Ovary (tissue), 9 donors: ENCODE data around the gene CC2D2A. TPM values are rescaled to one million over a fixed set of nuclear protein-coding genes. Genes with fewer than 3 reads are reported as not detected.

Source experiments
- DNase-seq, 5 donors: peaks; one replicate each; pipeline ENCODE4 v3.0.0-alpha.2; 2019 to 2020
- H3K27ac ChIP-seq, 2 donors: fragments of 200-600 bp; one replicate each; pipeline versions ENCODE4 v1.5.1 to v1.8.0; 2019 to 2022
- H3K27me3 ChIP-seq: fragments of 200-600 bp; one replicate; pipeline ENCODE4 v1.8.0; 2022
- H3K36me3 ChIP-seq: fragments of 200-600 bp; sonication (generic); one replicate; pipeline ENCODE4 v1.5.1; 2019
- H3K4me1 ChIP-seq: one replicate; pipeline ENCODE4 v1.8.1; 2013; ENCODE audit warnings: mild to moderate bottlenecking, moderate library complexity; ENCODE audit not compliant: insufficient read depth
- H3K4me3 ChIP-seq: fragments of 200-600 bp; sonication (generic); one replicate; pipeline ENCODE4 v1.5.1; 2017
- H3K9me3 ChIP-seq, 2 donors: fragments of 200-600 bp in 1 of 2; sonication (generic) in 1 of 2; one replicate each; pipeline versions ENCODE4 v1.5.1 to v1.8.1; 2013 to 2019; ENCODE audit warnings: mild to moderate bottlenecking in 1 of 2, moderate library complexity in 1 of 2
- CTCF ChIP-seq, 3 donors: fragments of 450-650 bp in 2 of 3; fragments of 200-600 bp in 1 of 3; IDR thresholded peaks; one replicate each; pipeline versions ENCODE4 v1.5.1 to v1.8.0; 2016 to 2022; ENCODE audit warnings: antibody characterized with exemption in 3 of 3, mild to moderate bottlenecking in 1 of 3
- EP300 ChIP-seq: sonication (generic); formaldehyde crosslinking; IDR thresholded peaks from one replicate; pipeline ENCODE4 v1.6.1; 2017; ENCODE audit warnings: antibody characterized with exemption
- POLR2A ChIP-seq: fragments of 450-650 bp; IDR thresholded peaks from one replicate; pipeline ENCODE4 v1.6.1; 2017; ENCODE audit warnings: antibody characterized with exemption, mild to moderate bottlenecking, moderate library complexity
- WGBS, 3 donors: extraction: QIAGEN DNeasy Blood & Tissue Kit in 1 of 3; methylation state at CpG; one replicate each; pipeline versions ENCODE4 v1.1.5 to v1.1.7; 2013 to 2017; 5-methylcytosine and 5-hydroxymethylcytosine counted together
- intact Hi-C, 4 donors: fragments of 100-400 bp; cut with DNase I; formaldehyde crosslinking; loops; one replicate each; pipeline versions ENCODE4 v1.11.0 to v1.15.1; 2022 to 2023
- polyA plus RNA-seq, 2 donors: library from polyadenylated mRNA; stranded (reverse); fragments of 200-250 nt in 1 of 2; fragments of 350-450 nt in 1 of 2; fragmentation: Illumina TruSeq in 1 of 2; extraction: RNeasy Lipid Tissue Mini Kit (QIAGEN cat#74804) in 1 of 2; gene quantifications; one replicate each; pipeline ENCODE4 v1.2.3, GENCODE V29; 2013 to 2014
- total RNA-seq, 7 donors: library from RNA; depleted of rRNA in 2 of 7; stranded (reverse); fragments of >200 nt in 2 of 7; fragmentation: NEBNext Ultra II Directional in 3 of 7; extraction: Animal tissue kit (Norgen Biotek cat#: 25700) in 3 of 7; gene quantifications; one replicate each; pipeline versions ENCODE4 v1.1.0 to v1.2.4, GENCODE V29; 2016 to 2023
- donor health status: DM: no; HTN: no; CAD: no; lungs with moderate emphysema.
- donor health status: DM: no; HTN: no; CAD: no.
- donor health status: Bipolar disorder and iron deficiency.
- donor health status: DM: yes; HTN: yes; CAD: no.
- donor health status: DM: no; HTN: no; CAD: no.
- donor health status: DM: yes; HTN: yes; CAD: no.

The CC2D2A gene
- total and polyA plus RNA-seq, 9 donors = 9.4 to 53.9 (median 17.5) TPM

- intact Hi-C loops = loop anchor here in 3 of 4 donors (5.0 to 10.0 kb wide), 3 partner anchors 218 to 450 kb away; partner anchors contain the start of gene CPEB2 (in 1 of the 3)
- H3K4me3 ChIP-seq = no peak overlapping the region
- H3K27ac ChIP-seq = no peak overlapping the region
- H3K36me3 ChIP-seq = no peaks in the 10 kb centered on the region
- peak in 1 of 5 donors; percentile 67 for DNase-seq
- H3K9me3 ChIP-seq = no peaks in the 10 kb centered on the region
- TF ChIP-seq POLR2A (no peak), EP300 (no peak), CTCF (IDR thresholded peaks at IDR 0.05) (no peak)
- 88 to 94% (median 93%) methylated on average over 3 of the region's 3 CpGs for WGBS, 3 donors
- H3K4me1 ChIP-seq = peaks cover 14% of the 10 kb centered on the region
- no peaks in the 10 kb centered on the region for H3K27me3 ChIP-seq
Measured at GRCh38 chr4:15455290-15455689, 14.4 kb upstream of the CC2D2A start.

DNA sequence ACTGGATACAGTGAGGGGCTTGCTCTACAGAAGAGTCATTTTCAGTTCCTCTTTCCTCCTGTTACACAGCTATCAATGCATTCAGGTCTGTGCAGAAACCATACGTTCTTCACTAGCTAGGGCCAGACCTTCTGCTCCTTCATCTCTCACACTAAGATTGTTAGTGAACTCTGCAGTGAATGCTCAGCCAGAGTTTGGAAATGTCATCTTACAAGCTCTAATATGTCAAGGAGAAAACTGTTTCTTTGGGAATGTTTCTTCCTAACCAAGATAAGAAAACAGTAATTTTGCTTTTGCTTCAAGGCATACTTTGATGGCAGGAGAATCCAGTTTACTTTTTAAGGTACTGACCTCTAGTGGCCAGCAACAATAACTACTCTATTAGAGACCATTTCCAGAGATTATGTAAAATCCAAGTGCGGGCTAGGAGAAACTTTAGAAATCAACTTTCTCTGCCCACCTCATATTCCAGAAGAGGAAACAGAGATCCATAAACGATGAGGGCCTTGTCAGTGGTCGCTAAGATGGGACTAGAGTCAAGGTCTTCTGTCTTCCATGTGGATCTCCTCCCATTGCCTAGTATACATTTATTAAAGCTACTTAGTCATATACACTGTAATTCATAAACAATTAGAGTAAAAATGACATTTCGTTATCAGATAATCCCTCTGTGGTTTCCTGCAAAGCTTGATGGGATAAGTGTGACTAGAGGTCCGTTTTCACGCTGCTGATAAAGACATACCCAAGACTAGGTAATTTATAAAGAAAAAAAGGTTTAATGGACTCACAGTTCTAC, 12.1 kb upstream of the CC2D2A start:
- no peak for DNase-seq
- intact Hi-C loops = loop anchor here (2.0 to 10.0 kb wide), 4 partner anchors 219 to 453 kb away; partner anchors contain the start of gene CPEB2 (in 1 of the 4)
- no peaks in the 10 kb centered on the region for H3K36me3 ChIP-seq
- H3K27ac ChIP-seq = peak overlapping the region in 1 of 2 donors; percentile 2
- H3K4me1 ChIP-seq = peaks cover 5% of the 10 kb centered on the region
- TF ChIP-seq EP300 (peak; percentile 24), CTCF (IDR thresholded peaks at IDR 0.05) (peak; percentile 56 to 81 (median 74)), POLR2A (no peak)
- H3K9me3 ChIP-seq = no peaks in the 10 kb centered on the region
- H3K27me3 ChIP-seq = no peaks in the 10 kb centered on the region
- no peak overlapping the region for H3K4me3 ChIP-seq
- 22 to 25% (median 24%) methylated on average over 7 of the region's 7 CpGs for WGBS, 3 donors

DNA sequence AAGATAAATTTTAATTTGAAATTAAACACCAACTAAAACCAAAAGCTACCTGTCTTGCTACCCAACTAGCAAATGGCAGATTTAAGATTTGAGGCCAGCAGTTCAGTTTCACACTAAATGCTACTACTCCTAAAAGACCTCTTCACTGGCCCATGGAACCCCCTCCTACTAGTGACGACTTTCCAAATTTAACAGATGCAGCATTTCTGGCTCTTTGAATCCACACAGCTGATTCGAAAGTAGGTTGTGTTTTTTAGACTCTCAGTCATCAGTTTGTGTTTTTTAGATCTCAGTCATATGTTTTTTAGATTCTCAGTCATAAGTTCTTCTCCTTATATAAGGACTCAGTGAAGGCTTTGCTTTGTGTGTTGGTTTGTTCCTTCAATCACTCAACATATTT, 11.1 kb upstream of the CC2D2A start:
- peaks cover 5% of the 10 kb centered on the region for H3K4me1 ChIP-seq
- H3K27me3 ChIP-seq = no peaks in the 10 kb centered on the region
- H3K27ac ChIP-seq = no peak overlapping the region
- intact Hi-C loops = loop anchor here in 3 of 4 donors (5.0 to 10.0 kb wide), 3 partner anchors 221 to 454 kb away; partner anchors contain the start of gene CPEB2 (in 1 of the 3)
- no peak for DNase-seq
- H3K36me3 ChIP-seq = no peaks in the 10 kb centered on the region
- 50 to 78% (median 72%) methylated on average over 2 of the region's 2 CpGs for WGBS, 3 donors
- H3K4me3 ChIP-seq = no peak overlapping the region
- no peaks in the 10 kb centered on the region for H3K9me3 ChIP-seq
- TF ChIP-seq POLR2A = no peak
- no peak for TF ChIP-seq EP300
- TF ChIP-seq CTCF (IDR thresholded peaks at IDR 0.05) = no peak

DNA sequence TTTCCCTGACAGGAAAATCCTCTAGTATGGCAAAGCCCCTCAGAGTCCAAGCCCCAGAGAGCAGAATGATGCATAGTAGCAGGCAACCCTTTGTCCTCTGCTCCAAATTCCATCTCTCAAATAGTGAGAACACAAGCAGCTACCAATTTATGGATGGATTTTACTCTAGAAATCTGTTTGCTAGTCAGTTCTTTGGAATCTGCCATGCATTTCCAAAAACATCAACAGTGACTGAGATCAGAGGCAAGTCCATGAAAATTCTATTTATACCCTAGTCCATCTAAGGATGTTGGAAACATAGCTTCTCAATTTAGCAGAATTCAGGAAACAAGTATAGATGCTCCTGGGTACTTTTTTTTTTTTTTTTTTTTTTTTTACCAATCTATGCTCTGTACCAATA, 10.0 kb upstream of the CC2D2A start:
- peaks cover 5% of the 10 kb centered on the region for H3K4me1 ChIP-seq
- no peaks in the 10 kb centered on the region for H3K36me3 ChIP-seq
- H3K9me3 ChIP-seq = no peaks in the 10 kb centered on the region
- TF ChIP-seq POLR2A (no peak), CTCF (IDR thresholded peaks at IDR 0.05) (no peak), EP300 (no peak)
- H3K4me3 ChIP-seq = no peak overlapping the region
- H3K27ac ChIP-seq = no peak overlapping the region
- no peaks in the 10 kb centered on the region for H3K27me3 ChIP-seq
- no peak for DNase-seq
- intact Hi-C loops = loop anchor here in 3 of 4 donors (5.0 to 10.0 kb wide), 3 partner anchors 222 to 455 kb away; partner anchors contain the start of gene CPEB2 (in 1 of the 3)
